GM21825 (cell line): ENCODE measurements around the gene FCRL2.
"Not testable (repeated sequence)": the region's sequence is repeated elsewhere in the genome, so short reads cannot be mapped to it uniquely, and the experiment has no call there.

Experiments used
- ATAC-seq: cut with Tn5 transposase; IDR thresholded peaks from one replicate; pipeline ENCODE4 v1.9.1; 2021; ENCODE audit warnings: mild to moderate bottlenecking, moderate library complexity; ENCODE audit not compliant: unreplicated experiment

Gene FCRL2

GRCh38 chr1:157753611-157754010 lies 23.3 kb downstream of the FCRL2 start:
- ATAC-seq, result no peak

GRCh38 chr1:157751283-157751682 lies 25.6 kb downstream of the FCRL2 start:
- ATAC-seq, result no peak

- no peak for ATAC-seq
These were observed 28.6 kb downstream of the FCRL2 start for GRCh38 chr1:157748262-157748817.

GRCh38 chr1:157739229-157739901 lies 37.6 kb downstream of the FCRL2 start:
- no peak for ATAC-seq

- ATAC-seq, result not testable (repeated sequence)
These were observed 40.9 kb downstream of the FCRL2 start for GRCh38 chr1:157735991-157736390.

GRCh38 chr1:157734321-157734720 lies 42.6 kb downstream of the FCRL2 start:
- ATAC-seq, result no peak

- no peak for ATAC-seq
These were observed 44.2 kb downstream of the FCRL2 start for GRCh38 chr1:157732755-157733154.

- no peak for ATAC-seq
These were observed 51.7 kb downstream of the FCRL2 start for GRCh38 chr1:157725221-157725577.

GRCh38 chr1:157724537-157725220 lies 52.3 kb downstream of the FCRL2 start:
- ATAC-seq, result no peak

- no peak for ATAC-seq
These were observed 53.8 kb downstream of the FCRL2 start for GRCh38 chr1:157723157-157723556.

GRCh38 chr1:157721985-157722384 lies 54.9 kb downstream of the FCRL2 start:
- ATAC-seq, result no peak

GRCh38 chr1:157715736-157716135 lies 61.2 kb downstream of the FCRL2 start:
- ATAC-seq, result no peak

- ATAC-seq, result no peak
These were observed 65.1 kb downstream of the FCRL2 start for GRCh38 chr1:157711802-157712201.

- ATAC-seq, result no peak
These were observed 72.1 kb downstream of the FCRL2 start for GRCh38 chr1:157704878-157705277.

GRCh38 chr1:157703981-157704380 lies 73.0 kb downstream of the FCRL2 start:
- no peak for ATAC-seq

GRCh38 chr1:157702308-157702825 lies 74.6 kb downstream of the FCRL2 start:
- ATAC-seq, result no peak

GRCh38 chr1:157700732-157701131 lies 76.2 kb downstream of the FCRL2 start, which contains the start of gene FCRL3:
TSS of gene FCRL3 (minus strand) at chr1:157700769. CDS start at chr1:157700489, 280 bp downstream.
- no peak for ATAC-seq

GRCh38 chr1:157700305-157700704 lies 76.6 kb downstream of the FCRL2 start:
- no peak for ATAC-seq

- ATAC-seq, result no peak
These were observed 79.0 kb downstream of the FCRL2 start for GRCh38 chr1:157697781-157698569.

- ATAC-seq, result no peak
These were observed 79.8 kb downstream of the FCRL2 start for GRCh38 chr1:157696966-157697628.
